HUDEP-2 (cell line): ENCODE measurements around the gene NSD1.
"Not testable (repeated sequence)": the region's sequence is repeated elsewhere in the genome, so short reads cannot be mapped to it uniquely, and the experiment has no call there.

Experiments
- DNase-seq, 76 experiments: peaks; one replicate each; lab custom pipeline; 2025; ENCODE audit not compliant: unreplicated experiment in 76 of 76; lab: John Stamatoyannopoulos, UW

Gene NSD1

DNA sequence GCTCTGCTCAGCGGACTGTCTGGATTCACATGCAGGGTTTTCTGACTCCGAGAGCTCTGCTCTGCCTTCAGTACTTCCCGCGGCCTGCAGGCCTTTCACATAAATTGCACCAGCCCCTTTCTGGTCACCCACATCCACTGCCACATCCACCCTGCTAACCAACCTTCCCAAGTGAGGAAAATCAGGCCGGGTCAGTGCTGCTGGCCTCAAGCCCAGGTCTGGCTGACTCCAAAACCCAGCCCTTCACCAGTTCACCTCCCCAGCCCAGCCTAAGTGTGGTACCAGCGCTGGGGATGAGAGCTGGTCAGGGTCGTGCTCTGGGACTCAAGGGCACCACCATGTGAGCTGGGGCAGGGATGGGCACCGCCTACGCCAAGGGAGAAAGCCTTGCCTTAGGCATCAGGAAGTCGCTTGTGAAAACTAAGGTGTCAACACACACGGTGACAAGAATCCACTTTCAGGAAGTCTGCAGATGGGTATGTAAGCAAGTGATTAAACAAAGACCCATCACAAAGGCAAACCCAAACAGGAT is 205.6 kb downstream of the NSD1 start:
- no peak for DNase-seq

DNA sequence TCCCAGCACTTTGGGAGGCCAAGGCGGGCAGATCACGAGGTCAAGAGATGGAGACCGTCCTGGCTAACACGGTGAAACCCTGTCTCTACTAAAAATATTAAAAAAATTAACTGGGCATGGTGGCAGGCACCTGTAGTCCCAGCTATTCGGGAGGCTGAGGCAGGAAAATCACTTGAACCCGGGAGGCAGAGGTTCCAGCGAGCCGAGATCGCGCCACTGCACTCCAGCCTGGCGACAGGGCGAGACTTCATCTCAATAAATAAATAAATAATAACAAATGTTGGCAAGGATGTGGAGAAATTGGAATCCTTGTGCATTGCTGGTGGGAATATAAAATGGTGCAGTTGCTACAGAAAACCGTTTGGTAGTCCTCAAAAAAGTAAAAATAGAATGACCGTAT is 209.4 kb downstream of the NSD1 start:
- not testable (repeated sequence) for DNase-seq

DNA sequence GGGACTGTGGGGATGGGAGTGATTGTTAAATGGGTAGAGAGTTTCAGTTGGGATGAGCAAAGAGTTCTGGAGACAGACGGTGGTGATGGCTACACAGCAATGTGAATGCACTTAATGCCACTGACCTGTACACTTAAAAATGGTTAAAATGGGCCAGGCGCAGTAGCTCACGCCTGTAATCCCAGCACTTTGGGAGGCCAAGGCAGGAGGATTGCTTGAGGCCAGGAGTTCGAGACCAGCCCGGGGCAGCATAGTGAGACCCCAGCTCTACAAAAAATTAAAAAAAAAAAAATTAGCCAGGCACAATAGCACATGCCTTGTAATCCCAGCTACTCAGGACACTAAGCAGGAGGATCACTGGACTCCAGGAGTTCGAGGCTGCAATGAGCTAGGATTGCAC is 210.2 kb downstream of the NSD1 start:
- DNase-seq, result no peak

DNA sequence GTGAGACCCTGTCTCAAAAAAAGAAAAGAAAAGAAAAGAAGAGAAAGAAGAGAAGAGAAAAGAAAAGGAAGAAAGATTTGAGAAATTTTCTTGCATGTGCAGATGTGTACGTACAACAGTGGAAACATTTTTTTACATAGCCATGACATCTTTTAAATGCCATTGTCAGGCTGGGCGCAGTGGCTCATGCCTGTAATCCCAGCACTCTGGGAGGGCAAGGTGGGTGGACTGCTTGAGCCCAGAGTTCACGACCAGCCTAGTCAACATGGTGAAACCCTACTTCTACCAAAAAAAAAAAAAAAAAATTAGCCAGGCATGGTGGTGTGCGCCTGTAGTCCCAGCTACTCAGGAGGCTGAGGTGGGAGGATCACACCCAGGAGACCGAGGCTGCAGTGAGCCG is 211.3 kb downstream of the NSD1 start:
- DNase-seq, result no peak

DNA sequence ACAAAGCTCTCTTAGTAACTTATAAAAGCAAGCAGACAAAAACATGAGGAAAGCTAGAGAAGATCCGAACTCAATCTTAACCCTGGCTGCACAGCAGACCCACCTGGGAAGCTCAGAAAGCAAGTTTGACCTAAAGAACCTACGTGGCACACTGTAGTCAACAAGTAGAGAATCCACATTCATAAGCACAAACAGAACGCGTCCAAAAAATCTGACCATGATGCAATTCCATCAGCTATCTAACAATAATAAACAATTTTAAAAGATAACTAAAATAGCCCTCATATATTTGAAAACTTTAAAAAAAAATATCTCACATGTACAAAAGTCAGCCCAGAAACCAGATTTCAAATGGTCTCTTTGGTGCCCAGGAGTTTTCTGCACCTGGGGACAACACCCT is 213.2 kb downstream of the NSD1 start:
- DNase-seq, result no peak

DNA sequence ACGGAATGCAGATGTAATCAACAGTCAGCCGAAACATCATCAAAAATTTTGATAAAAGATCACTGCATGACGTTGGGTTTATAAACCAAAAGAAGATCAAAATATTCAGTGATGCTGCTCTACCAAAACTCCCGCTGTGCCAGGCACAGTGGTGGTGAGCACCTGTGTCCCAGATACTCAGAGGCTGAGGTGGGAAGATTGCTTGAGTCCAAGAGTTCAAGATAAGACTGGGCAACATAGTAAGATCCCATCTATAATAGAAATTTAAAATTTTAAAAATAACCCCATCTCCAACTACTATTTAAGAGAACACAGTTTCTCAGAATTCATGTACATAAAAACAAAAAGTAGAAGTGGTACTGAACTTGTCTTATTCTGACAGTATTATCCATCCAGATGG is 214.1 kb downstream of the NSD1 start:
- DNase-seq, result no peak

DNA sequence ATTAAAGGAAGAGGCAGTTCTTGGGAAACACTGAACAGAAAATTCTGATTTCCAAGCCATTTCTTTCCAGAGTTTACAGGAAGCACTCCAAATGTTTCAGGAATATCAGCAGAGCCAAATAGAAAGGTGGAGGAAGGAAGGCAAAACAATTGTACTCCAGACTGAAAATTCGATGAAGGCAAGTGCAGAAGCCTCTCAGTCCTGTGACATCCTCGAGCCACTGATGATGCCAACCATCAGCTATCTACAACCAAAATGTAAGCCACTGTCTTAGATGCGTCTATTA is 215.7 kb downstream of the NSD1 start:
- no peak for DNase-seq

DNA sequence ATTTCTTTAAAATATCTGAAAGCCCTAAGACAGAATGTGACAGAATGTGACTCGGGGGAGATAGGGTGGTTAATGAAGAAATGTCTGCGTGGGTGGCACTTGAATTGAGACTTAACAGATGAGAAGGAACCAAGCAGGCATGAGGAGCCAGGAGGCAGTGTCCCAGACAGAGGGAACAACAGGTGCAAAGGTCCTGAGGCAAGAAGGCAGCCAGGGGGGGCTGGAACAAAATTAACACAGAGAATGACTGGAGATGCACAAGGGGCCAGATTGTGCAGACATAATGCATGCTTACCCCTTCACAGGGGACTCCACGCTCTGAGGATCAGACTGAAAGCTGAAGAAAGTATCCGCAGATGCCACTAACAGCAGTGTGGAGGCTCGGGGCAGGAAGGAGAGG is 216.2 kb downstream of the NSD1 start:
- DNase-seq, result no peak
